HG02885 (cell line): ENCODE data around the gene AGAP1.

ENCODE experiments used
- ATAC-seq: cut with Tn5 transposase; IDR thresholded peaks from one replicate; pipeline ENCODE4 v1.9.1; 2021; ENCODE audit warnings: mild to moderate bottlenecking; ENCODE audit not compliant: unreplicated experiment, poor library complexity

The AGAP1 gene

GRCh38 chr2:235843591-235844395 is 349.9 kb downstream of the AGAP1 start:
- ATAC-seq: no peak

DNA sequence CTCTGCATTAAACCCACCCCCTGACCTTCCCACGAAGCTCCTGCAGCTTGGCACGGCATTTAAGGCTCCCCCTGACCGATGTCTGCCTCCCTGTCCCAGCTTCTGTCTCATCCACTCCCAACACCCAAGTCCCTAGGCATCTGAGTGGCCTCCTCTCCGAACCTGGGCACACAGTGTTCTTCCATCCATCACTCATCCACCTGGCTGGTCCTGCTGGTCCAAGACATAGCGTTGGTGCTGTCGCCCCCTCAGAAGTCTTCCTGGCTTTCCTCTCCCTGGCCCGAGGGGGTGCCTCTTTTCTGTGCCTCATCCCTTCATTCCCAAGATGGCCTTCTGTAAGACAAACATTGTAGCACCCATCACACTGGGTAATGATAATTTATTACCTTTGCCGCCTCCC is 350.7 kb downstream of the AGAP1 start:
- ATAC-seq: no peak

DNA sequence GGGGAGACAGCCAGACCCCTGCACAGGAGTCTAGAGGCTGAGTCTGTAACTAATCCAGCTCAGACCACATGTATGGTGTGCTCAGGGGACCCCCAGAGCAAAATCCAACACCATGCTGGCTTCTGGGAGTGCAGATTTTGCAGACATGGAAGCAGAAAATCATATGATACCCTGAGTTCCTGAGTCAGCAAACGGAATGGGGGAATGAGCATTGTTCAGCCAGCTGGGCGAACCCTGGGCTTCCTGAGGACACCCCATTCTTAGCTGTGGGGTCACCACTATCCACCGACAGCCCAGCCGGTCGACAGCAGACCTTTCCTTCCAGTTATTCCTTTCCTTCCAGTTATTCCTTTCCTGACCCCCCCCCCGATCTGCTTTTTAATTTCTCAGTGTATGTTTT is 351.4 kb downstream of the AGAP1 start:
- no peak for ATAC-seq

DNA sequence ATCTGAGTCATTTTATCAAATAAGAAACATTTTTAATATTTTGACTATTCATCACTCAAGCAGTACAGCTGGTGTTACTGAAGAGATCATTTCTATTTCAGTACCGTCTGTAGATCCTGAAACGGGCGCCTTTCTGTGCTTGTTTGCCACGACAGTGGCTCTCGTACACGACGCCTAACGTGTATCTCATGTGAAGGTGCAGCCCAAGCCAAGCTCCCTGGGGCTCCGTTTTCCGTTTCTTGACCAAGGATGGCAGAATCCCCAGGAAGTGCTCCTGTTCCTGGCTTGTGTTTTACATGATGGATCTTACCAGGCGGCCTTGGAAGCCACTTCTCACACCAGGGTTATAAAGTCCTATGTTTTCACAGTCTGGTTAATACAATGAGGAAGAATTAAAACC is 353.7 kb downstream of the AGAP1 start:
- ATAC-seq: no peak

DNA sequence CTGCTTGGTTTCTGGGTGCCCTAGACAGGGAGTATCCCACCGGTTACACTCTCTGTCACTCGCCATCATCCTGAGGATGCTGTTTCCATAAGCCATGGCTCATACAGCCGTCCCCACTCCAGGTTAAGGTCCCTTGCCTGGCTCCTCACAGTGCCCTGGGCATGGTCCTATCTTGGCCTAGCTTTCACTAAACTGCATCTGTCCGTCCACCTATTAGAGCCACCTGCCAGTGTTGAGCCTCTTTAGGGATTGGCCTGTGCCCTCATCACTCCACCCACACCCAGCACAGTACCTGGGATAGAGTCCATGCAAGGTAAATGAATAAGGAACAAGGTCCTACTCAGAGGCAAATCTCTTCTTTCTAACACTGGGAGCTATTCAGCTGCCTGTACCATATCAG is 354.2 kb downstream of the AGAP1 start:
- ATAC-seq: no peak

GRCh38 chr2:235848946-235849345 is 355.1 kb downstream of the AGAP1 start:
- no peak for ATAC-seq

GRCh38 chr2:235849489-235849888 is 355.6 kb downstream of the AGAP1 start:
- ATAC-seq: no peak

DNA sequence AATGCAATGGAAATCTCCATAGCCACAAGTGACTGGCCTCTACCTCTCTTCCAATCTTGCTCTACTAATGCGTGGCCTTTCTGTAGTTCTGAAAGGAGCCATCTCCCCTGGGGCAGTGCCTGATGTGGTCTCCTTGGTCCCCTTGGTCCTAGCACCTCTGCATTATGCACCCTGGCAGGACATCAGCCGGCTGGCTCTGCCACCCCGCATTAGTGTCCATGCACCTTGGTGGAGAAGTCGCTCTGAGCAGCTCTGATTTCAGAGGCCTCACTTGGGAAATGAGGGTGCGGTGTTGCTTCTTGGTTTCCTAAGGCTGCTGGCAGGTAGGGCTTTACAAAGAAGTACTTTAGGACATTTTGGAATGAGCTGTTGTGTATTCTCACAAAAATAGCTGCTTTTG is 356.4 kb downstream of the AGAP1 start:
- ATAC-seq: no peak

DNA sequence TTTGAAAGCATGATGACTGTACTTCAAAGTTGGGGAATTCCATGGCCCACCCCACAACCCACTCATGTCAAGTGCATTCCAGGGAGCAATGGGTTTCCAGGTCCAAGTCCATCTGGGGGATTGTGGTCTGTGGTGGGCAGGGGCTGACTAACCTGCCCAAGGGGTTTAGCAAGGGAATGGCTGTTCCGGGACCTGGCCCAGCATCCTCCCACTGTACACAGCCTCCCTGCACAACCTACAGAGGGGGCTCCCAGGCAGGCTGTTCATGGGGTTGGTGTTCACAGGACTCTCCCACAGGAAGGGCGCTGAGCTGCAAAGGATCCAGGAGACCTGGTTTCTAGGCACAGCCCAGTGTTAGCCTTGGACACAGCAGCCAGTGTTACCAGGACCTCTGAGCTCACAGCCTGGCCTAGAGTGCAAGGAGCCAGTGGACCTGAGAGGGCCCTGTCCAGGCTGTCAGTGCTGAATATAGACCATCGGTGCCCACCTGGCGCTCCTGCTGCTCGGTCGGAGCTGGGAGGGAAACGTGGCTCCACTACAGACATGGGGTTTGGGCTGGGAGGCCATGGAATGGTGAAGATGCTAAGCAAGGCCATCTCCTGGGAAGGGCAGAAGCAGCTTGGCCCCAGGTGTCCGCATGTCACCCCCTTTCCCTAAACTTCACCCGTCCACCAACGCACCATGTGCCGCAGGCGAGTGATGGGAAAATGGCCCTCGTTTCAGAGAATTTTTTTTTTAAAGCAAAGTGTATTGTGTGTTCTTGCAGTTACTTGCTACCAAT is 357.1 kb downstream of the AGAP1 start:
- no peak for ATAC-seq

- ATAC-seq: no peak
Measured at GRCh38 chr2:235851828-235852525, 358.1 kb downstream of the AGAP1 start.

GRCh38 chr2:235852526-235852920 is 358.7 kb downstream of the AGAP1 start:
- ATAC-seq: no peak

DNA sequence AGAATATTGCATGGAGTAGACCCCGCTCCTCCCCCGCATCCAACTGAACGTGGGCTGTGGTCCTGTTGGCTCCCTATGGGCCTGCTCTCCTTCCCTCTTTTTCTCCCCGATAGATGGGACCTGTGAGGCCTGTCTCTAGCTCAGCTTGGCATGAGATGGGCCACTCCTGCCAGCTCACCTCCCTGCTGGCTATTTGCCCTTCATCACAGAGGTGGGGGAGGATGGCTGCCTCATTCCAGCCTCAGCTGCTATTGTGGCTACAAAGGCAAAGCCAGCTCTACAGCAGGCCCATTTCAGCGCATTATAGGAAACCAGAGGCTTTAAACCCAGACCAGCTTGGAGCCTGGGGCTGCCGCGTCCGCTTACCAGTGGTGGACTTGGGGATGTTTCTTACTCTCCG is 360.4 kb downstream of the AGAP1 start:
- no peak for ATAC-seq

DNA sequence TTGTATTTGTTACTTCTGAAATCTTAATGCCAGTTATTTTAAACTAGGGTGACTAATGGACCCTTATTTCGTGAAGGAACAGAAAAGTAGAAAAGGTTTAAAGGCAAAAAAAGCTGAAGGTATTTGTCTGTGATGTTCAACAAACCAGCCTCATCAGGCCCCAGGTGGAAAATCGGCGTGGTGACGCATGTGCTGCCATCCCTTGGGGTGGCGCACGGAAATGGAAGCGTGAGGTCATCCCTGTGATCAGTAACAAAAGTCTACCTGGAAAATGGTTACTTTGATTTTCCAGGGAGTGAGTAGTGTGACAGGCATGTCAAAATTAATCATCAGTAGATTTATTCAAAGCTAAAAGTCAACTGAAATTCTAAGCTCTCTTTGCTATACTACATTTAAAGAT is 361.2 kb downstream of the AGAP1 start:
- no peak for ATAC-seq

DNA sequence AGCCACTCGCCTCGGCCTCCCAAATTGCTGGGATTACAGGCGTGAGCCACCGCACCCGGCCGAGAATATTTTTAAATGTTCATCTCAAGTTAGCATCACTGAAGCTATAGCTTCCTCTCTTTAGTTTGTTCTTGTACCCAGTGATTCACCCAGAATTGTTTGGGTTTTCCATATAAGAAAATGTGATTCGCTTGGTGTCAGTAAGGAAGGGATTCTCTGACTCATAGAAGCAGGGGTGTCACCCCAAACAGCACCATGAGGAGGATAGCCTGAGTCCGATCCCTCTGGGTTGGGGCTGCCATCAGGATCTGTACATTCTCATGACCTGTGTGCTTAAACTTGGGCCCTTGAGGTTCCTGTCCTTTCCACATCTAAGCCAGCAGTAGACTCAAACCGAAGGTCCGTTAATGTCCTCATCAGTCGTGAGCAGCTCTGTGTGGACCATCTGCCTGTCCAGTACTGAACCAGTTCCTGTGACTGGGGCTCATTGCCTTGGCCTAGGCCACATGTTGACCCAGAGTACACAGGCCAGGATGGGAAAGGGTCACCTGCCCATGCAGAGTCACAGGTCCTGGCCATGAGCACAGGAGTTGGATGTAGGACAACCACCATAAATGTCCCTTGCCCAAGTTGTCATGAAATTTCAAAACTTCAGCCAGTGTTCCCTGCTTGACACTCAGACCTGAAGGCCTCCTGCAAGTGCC is 362.5 kb downstream of the AGAP1 start:
- ATAC-seq: no peak

GRCh38 chr2:235857598-235857997 is 363.8 kb downstream of the AGAP1 start:
- no peak for ATAC-seq

- no peak for ATAC-seq
Measured at GRCh38 chr2:235858881-235859280, 365.0 kb downstream of the AGAP1 start.

- ATAC-seq: no peak
Measured at GRCh38 chr2:235859651-235860050, 365.8 kb downstream of the AGAP1 start.

GRCh38 chr2:235860111-235860510 is 366.3 kb downstream of the AGAP1 start:
- no peak for ATAC-seq

DNA sequence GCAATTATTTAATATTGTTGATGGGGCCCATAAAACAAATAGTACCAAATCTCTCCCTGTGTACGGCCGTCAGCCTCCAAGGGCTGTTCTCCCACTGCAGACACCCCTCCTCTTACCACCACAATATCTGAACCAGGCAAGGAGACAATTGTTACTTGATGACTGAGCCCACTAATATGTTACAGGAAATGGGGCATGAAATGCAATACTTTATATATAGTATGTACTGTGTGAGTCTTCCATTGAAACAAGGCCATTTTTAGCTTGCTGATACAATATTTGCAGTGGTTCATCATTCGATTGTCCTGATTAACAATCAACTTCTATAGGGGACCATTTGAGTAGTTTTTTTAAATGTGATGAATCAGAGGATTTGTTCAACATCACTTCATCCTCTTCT is 367.0 kb downstream of the AGAP1 start:
- ATAC-seq: no peak

- no peak for ATAC-seq
Measured at GRCh38 chr2:235861383-235861782, 367.5 kb downstream of the AGAP1 start.

DNA sequence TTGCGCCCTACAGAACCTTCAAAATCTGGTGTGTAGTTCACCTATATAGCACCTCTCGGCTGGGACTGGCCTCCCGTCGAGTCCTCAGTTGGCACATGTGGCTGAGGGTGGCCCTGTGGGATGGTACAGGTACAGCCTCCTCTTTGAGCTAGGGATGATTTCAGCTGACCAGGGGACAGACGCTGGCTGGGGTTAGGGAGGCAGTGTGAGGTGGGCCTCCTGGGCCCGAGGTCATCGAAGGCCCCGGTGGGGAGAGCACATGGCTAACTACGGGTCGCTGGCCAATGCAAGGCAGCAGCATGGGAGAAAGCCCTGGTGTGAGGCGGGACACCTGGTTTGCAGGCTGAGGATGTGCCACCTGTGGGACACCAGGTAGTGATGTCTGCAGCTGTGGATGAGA is 369.6 kb downstream of the AGAP1 start:
- ATAC-seq: no peak
